HG03159 (cell line): Measurements from ENCODE around the gene CASKIN1.
A peak's percentile ranks its signal among the peaks of the same experiment; 100 is the strongest.

Source experiments
- ATAC-seq: cut with Tn5 transposase; IDR thresholded peaks from one replicate; pipeline ENCODE4 v1.9.1; 2021; ENCODE audit warnings: mild to moderate bottlenecking, moderate library complexity; ENCODE audit not compliant: unreplicated experiment

The CASKIN1 gene

GRCh38 chr16:2160915-2161551, 35.4 kb downstream of the CASKIN1 start:
- no peak for ATAC-seq

DNA sequence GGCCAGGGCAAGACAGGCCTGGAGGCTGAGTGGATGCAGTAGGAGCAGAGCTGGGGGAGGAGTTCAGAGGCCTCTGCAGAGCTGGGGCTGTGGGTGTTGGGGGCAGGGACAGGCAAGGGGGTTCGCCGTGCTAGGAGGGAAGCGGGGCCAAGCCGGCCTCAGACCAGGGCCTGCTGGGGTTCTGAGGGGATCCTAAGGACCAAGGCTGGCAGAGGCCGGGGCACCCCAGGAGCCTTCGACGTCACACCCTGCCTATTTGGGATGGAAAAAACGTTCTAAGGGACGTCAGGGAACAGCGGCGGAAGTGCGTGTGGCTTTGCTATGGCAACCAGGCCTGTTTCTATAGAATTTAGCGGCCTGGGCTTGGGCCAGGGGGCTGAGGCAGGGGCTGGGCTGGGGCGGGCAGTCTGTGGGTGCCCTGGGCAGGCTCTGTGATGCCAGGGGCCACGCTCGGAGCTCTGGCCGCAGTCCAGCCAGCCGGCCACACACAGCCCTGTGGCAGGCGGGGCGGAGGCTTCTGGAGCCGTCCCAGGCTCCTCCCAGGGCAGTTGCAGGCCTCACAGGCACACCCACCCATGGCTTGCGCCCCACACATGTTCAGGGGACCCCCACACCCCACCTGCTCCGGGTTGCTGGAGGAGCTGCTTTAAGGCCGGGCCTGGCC, 37.1 kb downstream of the CASKIN1 start:
- ATAC-seq: no peak

DNA sequence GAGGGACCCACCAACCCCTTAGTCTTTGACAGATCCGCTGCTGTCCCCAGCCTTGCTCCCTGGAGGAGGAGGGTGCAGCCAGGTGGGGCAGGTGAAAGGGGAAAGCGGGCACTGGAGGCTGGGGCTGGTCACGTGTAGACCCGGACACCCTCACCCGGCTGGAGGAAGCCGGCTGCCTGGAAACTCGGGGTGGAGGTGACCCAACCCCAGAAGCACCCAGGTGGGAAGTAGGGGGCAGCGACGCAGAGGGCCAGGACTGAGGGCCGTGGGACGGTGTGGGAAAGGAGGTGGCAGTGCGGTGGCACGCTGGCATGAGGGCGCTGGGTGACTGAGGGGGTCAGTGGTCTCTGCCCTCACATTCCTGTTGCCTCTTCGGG, 38.2 kb downstream of the CASKIN1 start:
- ATAC-seq: no peak

- ATAC-seq: no peak
Observed at GRCh38 chr16:2157480-2158261, 38.7 kb downstream of the CASKIN1 start.

GRCh38 chr16:2156849-2157224, 39.6 kb downstream of the CASKIN1 start:
- no peak for ATAC-seq

DNA sequence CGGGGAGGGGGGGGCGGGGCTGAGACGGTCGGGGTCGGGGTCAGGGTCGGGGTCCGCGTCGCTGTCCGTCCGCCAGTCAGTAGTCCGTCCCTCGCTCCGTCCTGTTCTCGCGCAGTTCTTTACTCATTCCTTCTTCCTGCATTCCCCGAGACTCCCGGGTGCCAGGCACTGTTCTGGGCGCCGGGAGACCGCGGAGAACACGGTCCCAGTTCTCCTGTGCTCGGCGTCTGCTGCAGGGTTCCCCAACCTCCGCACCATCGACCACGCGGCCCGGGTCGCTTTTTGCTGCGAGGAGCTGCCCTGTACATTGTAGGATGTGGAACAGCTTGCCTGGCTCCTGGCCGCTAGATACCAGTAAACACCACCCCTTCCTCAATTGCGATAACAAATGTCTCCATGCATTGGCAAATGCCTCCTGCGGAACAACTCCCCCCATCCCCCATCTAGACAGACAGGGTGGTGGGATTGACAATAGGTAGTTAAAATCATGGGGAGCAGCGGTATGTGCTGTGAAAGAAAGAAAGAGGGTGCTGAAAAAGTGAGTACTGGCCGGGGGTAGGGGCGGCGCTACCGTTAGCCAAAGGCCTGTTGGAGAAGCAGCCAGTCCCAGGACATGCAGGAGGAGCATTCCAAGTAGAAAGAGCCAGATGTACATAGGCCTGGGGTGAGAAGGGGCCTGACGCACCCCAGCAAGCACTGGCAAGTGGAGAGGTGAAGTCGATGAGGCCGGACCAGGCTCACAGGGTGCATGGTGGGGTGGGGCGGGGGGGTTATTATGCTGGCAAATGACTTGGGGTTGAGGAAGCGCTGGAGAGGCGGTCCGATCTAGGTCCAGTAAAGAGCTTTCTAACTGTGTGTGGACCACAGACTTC, 40.2 kb downstream of the CASKIN1 start:
- no peak for ATAC-seq

- ATAC-seq: peak; percentile 84
Observed at GRCh38 chr16:2155091-2155950, 41.1 kb downstream of the CASKIN1 start, which contains the start of gene TRAF7. Gene TRAF7 (plus strand): TSS chr16:2155782. CDS start chr16:2163921, 8,139 bp downstream.

- ATAC-seq: no peak
Observed at GRCh38 chr16:2154533-2155090, 41.8 kb downstream of the CASKIN1 start.

DNA sequence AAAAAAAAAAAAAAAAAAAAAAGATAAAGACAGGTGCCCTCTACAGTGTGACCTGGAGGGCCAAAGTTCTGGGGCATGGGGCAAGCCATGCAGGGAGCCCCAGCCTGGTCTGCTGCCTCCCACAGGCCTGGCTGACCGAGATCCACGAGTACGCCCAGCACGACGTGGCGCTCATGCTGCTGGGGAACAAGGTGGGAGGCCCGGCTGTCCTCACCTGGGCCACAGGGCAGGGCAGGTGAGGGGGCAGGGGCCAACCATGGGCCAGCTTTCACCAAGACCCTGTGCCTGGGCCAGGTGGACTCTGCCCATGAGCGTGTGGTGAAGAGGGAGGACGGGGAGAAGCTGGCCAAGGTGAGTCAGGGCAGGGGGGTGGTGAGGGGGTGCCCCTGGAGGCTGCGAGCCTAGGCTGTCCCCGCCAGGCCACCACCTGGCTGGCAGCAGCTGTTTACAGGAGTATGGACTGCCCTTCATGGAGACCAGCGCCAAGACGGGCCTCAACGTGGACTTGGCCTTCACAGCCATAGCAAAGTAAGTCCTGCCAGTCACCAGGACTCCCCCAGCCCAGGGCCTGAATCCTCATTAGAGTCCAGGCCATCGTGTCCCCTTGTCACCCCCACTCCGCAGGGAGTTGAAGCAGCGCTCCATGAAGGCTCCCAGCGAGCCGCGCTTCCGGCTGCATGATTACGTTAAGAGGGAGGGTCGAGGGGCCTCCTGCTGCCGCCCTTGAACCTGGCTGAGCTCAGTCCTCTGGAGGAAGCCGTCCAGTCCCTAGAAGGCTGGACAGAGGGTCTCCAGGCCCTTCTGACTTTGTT, 43.5 kb downstream of the CASKIN1 start:
- no peak for ATAC-seq

DNA sequence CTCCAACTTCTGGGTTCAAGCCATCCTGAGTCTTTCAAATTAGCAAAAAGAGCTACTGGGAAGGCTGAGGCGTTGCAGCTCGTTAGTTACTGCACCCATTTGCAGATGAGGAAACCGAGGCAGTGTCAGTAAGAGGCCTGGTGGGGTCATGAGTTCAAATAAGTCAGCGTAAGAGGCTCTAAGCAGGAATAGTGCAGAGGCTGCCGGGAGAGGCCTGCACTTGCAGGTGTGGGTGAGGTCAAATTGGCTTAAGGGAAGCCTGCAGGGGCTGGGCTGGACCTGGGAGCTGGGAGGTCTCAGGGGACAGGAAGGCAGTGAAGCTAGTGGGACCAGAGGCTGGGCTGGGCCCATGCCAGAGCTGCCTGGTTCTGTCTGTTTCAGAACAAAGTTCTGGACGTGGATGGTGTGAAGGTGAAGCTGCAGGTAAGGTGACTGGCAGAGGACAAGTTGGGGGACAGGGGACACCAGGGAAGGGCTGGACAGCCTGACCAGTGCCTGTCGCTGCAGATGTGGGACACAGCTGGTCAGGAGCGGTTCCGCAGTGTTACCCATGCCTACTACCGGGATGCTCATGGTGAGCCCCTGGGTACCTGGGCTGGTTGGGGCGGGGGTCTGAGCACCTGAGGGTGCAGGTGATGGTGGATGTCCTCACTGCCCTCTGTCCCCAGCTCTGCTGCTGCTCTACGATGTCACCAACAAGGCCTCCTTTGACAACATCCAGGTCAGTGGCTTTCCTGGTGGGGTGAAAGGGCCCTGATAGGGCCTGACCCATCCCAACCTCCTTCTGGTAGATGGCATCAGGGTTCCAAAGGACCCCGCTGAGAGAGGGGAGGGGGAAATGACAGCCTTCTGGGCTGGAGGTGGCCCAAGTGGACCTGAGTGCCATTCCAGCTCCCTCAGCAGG, 45.0 kb downstream of the CASKIN1 start:
- no peak for ATAC-seq

DNA sequence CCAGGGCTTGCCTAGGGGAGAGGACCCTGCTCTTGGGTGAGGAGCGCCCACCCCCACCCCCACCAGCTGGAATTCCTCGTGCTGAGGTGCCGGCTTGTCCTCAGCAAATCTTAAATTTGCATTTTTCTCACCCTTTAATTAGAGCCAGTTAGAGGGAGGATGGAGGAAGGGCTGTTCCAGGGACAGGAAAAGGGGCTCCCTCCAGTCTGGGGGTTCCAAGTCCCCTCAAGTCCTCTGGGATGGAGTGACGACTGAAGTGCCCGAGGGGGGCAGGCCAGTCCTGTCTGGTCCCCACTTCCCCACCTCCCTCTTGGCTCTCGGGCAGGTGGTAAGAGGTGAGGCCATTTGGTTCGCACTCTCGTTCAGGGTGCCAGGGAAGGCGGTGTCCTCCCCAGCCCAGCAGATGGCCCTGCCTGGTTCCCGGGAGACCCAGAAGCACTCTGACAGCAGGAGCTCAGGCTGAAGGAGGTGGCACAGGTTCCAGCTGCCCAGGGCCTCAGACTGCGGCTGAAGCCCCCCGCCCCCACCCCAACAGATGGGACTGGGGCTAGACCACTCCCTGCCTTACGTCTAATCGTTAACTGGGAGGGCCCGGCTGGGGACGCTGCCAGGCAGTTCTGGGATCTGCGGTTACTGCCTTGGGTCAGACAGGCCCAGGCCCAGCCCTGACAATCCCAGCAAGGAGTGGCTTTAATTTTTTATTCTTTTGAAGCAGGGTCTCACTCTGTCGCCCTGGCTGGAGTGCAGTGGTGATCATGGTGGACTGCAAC, 45.8 kb downstream of the CASKIN1 start:
- ATAC-seq: no peak

- ATAC-seq: no peak
Observed at GRCh38 chr16:2149630-2150417, 46.6 kb downstream of the CASKIN1 start.

- no peak for ATAC-seq
Observed at GRCh38 chr16:2148714-2149629, 47.4 kb downstream of the CASKIN1 start.

DNA sequence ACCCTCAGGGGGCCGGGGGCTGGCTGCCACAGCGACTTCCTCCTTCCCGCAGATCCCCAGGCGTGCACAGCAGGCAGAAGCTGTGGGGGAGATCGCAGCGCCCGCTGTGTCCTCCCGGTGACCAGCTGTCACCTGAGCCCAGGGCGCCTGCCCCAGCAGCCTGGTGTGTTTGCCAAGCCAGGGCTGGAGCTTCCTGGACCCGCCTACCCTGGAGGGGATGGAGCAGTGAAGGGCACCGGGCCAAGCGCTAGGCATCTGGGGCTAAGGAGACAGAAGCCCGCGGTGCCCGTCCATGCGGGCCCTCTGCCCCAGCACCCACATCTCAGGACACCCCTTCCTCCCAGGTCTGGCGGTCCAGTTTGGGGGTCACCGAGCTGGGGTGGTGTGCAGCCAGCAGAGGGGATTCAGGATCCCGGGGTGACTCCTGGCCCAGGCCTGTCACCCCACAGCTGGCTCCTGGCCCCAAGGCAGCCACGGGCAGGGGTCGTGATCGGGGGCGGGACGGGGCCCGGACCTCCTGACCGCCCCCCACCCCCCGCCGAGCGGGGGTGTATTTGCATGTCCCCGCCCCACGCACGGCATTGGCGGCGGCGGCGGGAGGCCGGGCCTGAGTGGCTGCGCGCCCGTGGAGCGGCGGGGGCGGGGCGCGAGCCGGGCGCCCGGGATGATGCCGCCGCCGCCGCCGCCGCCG, 48.3 kb downstream of the CASKIN1 start, which contains the start of gene RAB26:
Gene RAB26, plus strand, starts transcription at position 645 of the 691 bp plus-strand sequence. CDS start 159 bp downstream, outside the sequence.
- no peak for ATAC-seq

DNA sequence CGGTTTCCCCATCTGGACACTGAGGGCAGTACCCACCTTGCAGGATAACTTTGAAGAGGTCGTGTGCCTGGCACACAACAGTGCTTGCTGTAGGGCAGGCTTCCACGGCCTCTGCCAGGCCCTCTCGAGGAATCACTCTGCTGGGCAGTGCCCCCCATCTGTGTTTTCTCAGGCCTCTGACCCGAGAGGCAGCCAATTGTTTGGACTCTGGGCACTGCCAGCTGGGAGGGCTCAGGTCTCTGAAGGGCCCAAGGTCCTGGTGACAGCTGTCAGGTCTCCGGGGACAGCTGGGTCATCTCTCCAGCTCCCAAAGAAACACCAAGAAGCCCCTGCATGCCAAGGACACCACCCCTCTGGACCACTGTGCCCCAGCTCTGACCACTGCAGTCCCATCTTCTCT, 49.0 kb downstream of the CASKIN1 start:
- ATAC-seq: no peak
